Activated naive CD8-positive, alpha-beta T cell (primary cell): ENCODE results near the gene ZNF428.
A peak's percentile ranks its signal among the peaks of the same experiment; 100 is the strongest.

Source experiments
- H3K27ac Mint-ChIP-seq: one replicate; pipeline ENCODE4 v1.8.0; 2021; ENCODE audit warnings: mixed read lengths
- H3K27me3 Mint-ChIP-seq: one replicate; pipeline ENCODE4 v1.8.0; 2021; ENCODE audit warnings: mixed read lengths
- H3K36me3 Mint-ChIP-seq: one replicate; pipeline ENCODE4 v1.8.0; 2021; ENCODE audit warnings: mixed read lengths
- H3K4me1 Mint-ChIP-seq: one replicate; pipeline ENCODE4 v1.8.0; 2021; ENCODE audit warnings: low read depth, mixed read lengths
- H3K4me3 Mint-ChIP-seq: one replicate; pipeline ENCODE4 v1.8.0; 2021; ENCODE audit warnings: mild to moderate bottlenecking, mixed read lengths
- H3K9me3 Mint-ChIP-seq: one replicate; pipeline ENCODE4 v1.8.0; 2021; ENCODE audit warnings: low read depth, mixed read lengths

Gene ZNF428

DNA sequence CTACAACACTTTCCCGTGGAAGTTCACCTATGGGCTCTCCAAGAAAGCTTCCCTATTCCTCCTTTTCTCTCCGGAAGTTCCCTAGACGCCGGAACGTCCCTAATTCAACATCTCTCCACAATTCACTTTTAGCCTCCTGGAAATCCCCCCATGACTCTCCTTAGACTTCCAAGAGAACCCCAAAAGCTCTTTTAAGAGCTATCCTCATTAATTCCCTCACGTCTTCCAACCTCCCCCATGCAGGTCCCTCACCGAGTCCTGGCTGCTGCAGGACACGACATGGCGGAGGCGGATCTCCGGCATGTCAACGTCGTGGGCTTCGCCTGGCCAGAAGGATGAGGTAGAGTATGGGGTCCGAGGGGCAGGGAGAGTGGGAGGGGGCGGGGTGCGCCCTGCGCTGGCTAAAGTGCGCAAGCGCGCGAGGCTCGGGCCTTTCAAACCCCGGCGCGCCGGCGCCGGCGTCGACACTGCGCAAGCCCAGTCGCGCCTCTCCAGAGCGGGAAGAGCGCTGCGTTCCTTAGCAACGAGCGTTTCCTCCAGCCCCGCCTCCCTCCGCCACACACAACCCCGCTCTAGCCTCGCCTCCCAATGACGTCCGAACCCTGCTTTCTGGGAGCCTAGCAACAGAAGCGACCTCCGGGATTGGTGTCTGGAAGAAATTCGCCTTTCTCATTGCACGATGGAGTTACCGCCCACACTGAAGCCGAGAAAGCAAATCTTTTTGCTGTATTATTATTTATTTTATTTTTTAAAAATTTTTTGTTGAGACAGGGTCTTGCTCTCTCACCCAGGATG, 44.1 kb downstream of the ZNF428 start, which contains the start of the genes PINLYP and XRCC1:
PINLYP (plus strand) TSS at position 646 of the 795 bp plus-strand sequence. CDS start 1,391 bp downstream, outside the sequence.
XRCC1 (minus strand) TSS at position 372 of the 795 bp plus-strand sequence; CDS start at position 303, 69 bp downstream.
- H3K27me3 Mint-ChIP-seq = no peaks in the 10 kb centered on the region
- no peaks in the 10 kb centered on the region for H3K36me3 Mint-ChIP-seq
- no peaks in the 10 kb centered on the region for H3K9me3 Mint-ChIP-seq
- peak within 1 kb of the TSS; percentile 91 for H3K27ac Mint-ChIP-seq
- peaks cover 47% of the 10 kb centered on the region for H3K4me1 Mint-ChIP-seq
- peak within 1 kb of the TSS; percentile 93 for H3K4me3 Mint-ChIP-seq

DNA sequence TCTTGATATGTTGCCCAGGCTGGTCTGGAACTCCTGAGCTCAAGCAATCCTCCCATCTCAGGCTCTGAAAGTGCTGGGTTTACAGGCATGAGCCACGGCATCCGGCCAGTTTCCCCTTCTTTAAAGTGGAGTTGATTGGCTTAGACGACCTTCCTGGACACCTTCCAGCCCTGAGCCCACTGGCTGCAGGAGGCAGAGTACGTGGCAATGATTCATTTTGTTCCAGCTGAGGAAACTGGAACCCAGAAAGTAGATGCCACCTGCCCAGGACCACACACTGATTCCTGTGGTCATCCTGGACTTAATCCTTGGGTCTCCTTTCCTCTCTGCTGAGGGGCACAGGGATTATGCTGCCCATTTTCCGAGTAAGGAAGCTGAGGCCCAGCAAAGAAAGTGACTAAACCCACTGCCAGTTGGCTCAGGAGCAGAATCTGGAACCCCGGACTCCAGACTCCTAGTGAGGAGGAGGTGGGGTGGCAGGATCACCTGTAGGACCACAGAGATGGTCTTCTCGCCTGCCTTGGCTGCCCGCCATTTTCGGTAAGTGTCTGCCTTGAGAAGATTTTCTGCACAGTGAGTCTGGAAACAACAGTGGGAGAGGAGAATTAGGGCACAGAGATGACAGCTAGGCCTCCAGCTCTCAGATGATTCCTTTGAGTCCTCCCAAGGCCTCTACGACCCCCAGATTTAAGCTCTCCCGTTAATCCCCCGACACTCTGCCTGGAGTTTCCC, 44.8 kb downstream of the ZNF428 start:
- Mint-ChIP-seq H3K4me1 (peaks cover 46% of the 10 kb centered on the region), H3K27me3 (no peaks in the 10 kb centered on the region), H3K4me3 (peak overlapping the region; percentile 93), H3K27ac (peak overlapping the region; percentile 91), H3K9me3 (no peaks in the 10 kb centered on the region), H3K36me3 (peaks cover 2% of the 10 kb centered on the region)

DNA sequence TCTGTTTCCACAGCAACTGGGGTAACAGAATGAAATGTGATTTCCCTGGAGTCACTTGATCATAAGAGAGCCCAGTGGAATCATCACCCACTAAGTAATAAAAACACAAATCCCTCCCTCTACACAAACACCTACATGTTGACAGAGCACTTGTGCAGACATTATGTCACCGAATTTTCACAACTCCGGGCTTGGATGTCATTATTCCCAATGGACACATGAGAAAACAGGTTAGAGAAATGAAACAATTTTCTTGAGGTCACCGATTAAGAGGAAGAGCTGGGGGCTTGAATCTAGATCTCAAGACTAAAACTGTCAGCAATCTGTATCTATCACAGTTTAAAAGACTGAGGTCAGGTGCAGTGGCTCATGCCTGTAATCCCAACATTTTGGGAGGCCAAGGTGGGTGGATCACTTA, 47.2 kb downstream of the ZNF428 start:
- Mint-ChIP-seq H3K9me3 (no peaks in the 10 kb centered on the region), H3K27me3 (no peaks in the 10 kb centered on the region), H3K4me1 (peaks cover 41% of the 10 kb centered on the region), H3K4me3 (no peak overlapping the region), H3K36me3 (peaks cover 2% of the 10 kb centered on the region), H3K27ac (peak overlapping the region; percentile 1)

DNA sequence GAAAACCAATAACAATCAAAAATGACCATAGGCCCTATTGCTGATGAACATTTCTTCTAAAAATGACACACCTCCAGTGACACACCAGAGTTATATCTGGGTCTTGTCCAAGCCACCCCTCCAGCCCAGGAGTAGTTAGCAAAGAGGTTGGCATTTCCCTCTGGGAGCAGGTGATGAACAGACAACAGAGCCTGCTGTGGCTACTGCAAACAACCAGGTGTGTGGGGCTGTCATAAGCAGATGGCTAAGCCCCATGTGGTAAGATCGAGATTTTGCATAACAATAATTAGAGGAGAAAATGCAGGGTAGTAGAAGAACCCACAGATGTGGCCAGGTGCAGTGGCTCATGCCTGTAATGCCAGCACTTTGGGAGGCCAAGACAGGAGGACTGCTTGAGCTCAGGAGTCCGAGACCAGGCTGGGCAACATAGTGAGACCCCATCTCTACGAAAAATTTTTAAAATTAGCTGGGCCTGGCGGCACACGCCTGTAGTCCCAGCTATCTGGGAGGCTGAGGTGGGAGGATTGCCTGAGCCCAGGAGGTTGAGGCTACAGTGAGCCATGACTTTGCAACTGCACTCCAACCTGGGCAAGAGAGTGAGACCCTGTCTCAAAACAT, 49.1 kb downstream of the ZNF428 start:
- H3K27ac Mint-ChIP-seq = no peak overlapping the region
- H3K9me3 Mint-ChIP-seq = no peaks in the 10 kb centered on the region
- H3K36me3 Mint-ChIP-seq = peaks cover 5% of the 10 kb centered on the region
- no peak overlapping the region for H3K4me3 Mint-ChIP-seq
- H3K27me3 Mint-ChIP-seq = no peaks in the 10 kb centered on the region
- H3K4me1 Mint-ChIP-seq = peaks cover 38% of the 10 kb centered on the region

DNA sequence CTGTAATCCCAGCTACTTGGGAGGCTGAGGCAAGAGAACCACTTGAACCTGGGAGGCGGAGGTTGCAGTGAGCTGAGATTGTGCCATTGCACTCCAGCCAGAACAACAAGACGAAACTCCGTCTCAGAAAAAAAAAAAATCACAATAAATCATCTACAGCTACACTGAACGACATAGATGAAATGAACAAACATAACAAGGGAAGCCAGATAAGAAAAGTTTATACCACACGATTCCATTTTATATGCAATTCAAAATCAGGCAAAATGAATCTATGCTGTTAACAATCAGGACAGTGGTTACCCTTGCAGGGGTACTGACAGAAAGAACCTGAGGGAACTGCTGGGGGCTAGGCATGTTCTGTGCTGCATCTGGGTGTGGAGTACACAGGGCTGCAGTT, 49.8 kb downstream of the ZNF428 start:
- H3K27ac Mint-ChIP-seq = no peak overlapping the region
- H3K9me3 Mint-ChIP-seq = no peaks in the 10 kb centered on the region
- no peak overlapping the region for H3K4me3 Mint-ChIP-seq
- H3K36me3 Mint-ChIP-seq = peaks cover 5% of the 10 kb centered on the region
- H3K4me1 Mint-ChIP-seq = peaks cover 37% of the 10 kb centered on the region
- H3K27me3 Mint-ChIP-seq = no peaks in the 10 kb centered on the region

DNA sequence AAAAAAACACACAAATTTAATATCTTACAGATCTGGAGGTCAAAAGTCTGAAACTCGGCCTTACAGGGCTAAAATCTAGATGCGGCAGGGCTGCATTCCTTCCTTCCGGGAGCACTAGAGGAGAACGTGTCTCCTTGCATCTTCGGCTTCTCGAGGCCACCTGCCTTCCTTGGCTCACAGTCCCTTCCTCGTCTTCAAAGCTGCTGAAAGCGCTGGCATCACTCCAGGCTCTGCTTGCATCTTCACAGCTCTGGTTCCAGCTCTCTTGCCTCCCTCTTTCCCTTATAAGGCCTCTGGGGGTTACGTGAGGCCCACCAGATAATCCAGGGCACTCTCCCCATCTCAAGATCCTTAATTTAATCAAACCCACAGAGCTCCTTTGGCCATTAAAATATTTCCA, 54.6 kb downstream of the ZNF428 start:
- Mint-ChIP-seq H3K4me1 (peaks cover 58% of the 10 kb centered on the region), H3K27ac (peak overlapping the region; percentile 80), H3K9me3 (no peaks in the 10 kb centered on the region), H3K4me3 (no peak overlapping the region), H3K27me3 (no peaks in the 10 kb centered on the region), H3K36me3 (peaks cover 11% of the 10 kb centered on the region)

DNA sequence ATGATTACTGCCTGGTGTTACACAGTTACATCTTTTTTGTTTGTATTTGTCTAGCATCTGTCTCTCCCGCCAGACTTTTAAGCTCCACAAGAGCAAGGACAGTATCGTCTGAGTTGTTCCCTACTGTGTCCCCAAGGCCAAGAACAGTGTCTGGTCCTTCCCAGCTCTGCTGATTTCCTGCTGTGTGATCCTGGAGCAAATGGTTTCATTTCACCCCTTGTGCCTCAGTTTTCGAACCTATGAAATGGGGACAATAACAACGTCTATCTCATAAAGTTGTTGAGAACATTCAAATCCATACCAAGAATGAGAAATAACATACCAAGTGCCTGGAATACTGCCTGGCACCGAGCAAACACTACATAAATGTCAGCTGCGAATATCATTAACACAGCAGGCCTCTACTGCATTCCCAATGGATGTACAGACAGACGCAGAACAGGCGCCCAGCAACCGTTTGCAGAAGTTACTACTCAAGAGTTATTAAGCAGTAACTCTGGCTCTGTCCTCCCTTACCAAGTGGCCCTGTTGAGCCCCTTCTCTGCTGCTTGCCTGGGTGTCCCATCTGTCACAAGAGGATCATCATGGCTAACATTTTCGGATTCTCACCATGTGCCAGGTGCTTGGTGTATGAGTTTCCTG, 55.5 kb downstream of the ZNF428 start:
- H3K36me3 Mint-ChIP-seq = peaks cover 11% of the 10 kb centered on the region
- H3K27ac Mint-ChIP-seq = peak overlapping the region; percentile 93
- peak overlapping the region; percentile 25 for H3K4me3 Mint-ChIP-seq
- H3K27me3 Mint-ChIP-seq = no peaks in the 10 kb centered on the region
- no peaks in the 10 kb centered on the region for H3K9me3 Mint-ChIP-seq
- H3K4me1 Mint-ChIP-seq = peaks cover 57% of the 10 kb centered on the region

DNA sequence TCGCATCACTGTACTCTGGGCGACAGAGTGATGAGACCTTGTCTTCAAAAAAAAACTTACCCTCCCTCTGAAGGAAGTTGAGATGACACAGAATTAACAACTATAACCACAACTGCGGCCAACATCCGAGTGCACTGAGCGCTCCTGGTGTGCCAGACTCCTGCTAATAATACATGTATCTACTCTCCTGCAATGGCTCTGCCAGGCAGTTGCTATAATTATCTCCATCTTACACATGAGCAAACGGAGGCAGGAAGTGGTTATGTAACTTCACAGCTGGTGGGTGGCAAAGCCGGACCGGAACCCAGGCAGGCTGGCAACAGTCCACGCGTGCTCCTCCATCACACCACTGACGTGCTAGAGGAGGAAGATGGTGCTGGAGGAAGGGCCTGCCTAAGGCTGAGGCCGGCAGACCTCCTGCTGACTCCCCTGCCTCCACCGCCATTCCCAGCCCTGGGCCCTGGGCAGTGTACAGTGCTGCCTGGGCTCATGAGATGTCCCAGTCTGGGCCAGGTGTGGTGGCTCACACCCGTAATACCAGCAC, 56.7 kb downstream of the ZNF428 start:
- Mint-ChIP-seq H3K4me3 (peak overlapping the region; percentile 76), H3K27ac (peak overlapping the region; percentile 93), H3K4me1 (peaks cover 57% of the 10 kb centered on the region), H3K36me3 (peaks cover 11% of the 10 kb centered on the region), H3K27me3 (no peaks in the 10 kb centered on the region), H3K9me3 (no peaks in the 10 kb centered on the region)

DNA sequence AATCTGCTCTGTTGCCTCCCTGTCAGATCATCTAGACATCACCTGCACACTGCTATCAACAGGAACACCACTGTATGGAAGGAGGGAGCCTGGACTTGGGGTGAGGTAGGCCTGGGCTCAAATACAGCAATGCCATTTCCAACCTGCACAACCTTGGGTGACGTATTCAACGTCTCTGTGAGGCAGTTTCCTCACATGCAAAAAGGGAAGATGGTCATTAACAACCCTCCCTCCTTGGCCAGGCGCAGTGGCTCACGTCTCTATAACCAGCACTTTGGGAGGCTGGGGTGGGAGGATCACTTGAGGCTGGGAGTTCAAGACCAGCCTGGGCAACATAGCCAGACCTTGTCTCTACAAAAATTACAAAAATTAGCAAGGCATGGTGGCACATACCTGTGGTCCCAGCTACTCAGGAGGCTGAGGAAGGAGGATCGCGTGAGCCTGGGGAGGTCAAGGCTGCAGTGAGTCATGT, 57.2 kb downstream of the ZNF428 start:
- Mint-ChIP-seq H3K4me1 (peaks cover 57% of the 10 kb centered on the region), H3K27me3 (no peaks in the 10 kb centered on the region), H3K9me3 (no peaks in the 10 kb centered on the region), H3K36me3 (peaks cover 11% of the 10 kb centered on the region), H3K27ac (peak overlapping the region; percentile 93), H3K4me3 (peak overlapping the region; percentile 76)

DNA sequence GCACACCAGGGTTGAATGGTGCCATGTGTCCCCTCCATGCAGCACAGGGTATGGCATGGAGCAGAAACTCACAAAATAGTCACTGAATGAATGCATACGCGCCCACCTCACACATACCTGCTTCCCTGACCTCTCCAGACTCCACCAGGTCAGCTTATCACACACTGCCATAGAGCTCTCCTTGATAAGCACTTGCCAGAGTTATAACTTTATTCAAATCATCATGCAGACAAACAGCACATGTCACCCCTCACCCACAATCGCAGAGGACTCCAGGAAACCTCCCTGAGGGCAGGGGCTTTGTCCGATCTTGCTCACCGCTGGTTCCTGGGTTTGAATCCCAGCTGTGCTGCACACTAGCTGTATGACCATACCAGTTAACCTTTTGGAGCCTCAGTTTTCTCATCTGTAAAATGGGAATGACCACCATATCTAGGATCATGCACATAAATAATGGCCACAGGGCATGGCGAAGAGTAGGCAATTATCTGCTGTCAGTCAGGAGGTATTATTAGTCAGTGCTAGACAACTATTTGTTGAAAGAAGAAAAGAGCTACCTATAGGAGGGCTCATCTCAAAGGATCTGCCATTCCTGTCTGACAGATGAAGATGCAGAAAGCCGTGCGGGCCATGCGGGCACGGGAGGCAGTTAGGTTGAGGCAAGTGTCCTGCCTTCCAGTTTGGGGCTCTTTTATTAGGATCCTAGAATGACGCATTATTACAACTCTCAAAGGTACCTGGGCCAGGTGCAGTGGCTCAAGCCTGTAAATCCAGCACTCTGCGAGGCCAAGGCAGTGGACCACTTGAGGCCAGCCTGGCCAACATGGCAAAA, 58.1 kb downstream of the ZNF428 start:
- Mint-ChIP-seq H3K4me1 (peaks cover 54% of the 10 kb centered on the region), H3K36me3 (peaks cover 9% of the 10 kb centered on the region), H3K9me3 (no peaks in the 10 kb centered on the region), H3K27me3 (no peaks in the 10 kb centered on the region), H3K4me3 (peak overlapping the region; percentile 76), H3K27ac (peak overlapping the region; percentile 93)

DNA sequence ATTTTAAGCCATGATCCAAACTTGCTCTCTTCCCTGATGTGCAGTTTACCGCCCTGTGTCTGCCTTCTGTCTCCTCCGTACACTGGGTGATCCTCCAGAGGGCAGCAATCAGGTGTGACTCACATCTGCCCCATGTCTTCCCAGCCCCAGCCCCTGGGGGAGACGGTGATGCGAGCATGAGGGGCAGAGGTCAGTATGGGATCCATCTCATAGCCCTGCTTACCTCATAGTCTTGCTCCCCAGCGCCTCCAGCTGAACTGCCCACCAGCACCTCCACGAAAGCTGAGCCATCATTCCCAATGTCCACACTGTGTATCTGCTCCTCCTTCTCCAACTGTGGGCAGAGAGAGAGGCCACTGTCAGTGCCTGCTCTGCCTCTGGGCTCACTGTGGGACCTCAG, 58.7 kb downstream of the ZNF428 start:
- Mint-ChIP-seq H3K27ac (peak overlapping the region; percentile 93), H3K27me3 (no peaks in the 10 kb centered on the region), H3K36me3 (peaks cover 9% of the 10 kb centered on the region)

More for the DNA sequence above, 58.7 kb downstream of the ZNF428 start:
- peak overlapping the region; percentile 44 for H3K4me3 Mint-ChIP-seq
- H3K4me1 Mint-ChIP-seq = peaks cover 56% of the 10 kb centered on the region
- no peaks in the 10 kb centered on the region for H3K9me3 Mint-ChIP-seq
